ENCODE data around the gene ZNF222. TPM values are rescaled to one million over a fixed set of nuclear protein-coding genes. Genes with fewer than 3 reads are reported as not detected.

ZNF222 gene
- polyA plus RNA-seq, 1 donor = 3.3 TPM

GRCh38 chr19:44055870-44056269 lies 30.7 kb downstream of the ZNF222 start:
- DNase-seq = no peak

GRCh38 chr19:44059229-44059628 lies 34.0 kb downstream of the ZNF222 start:
- no peak for DNase-seq

- DNase-seq = no peak
Measured at GRCh38 chr19:44061038-44061437, 35.9 kb downstream of the ZNF222 start.

- DNase-seq = no peak
Measured at GRCh38 chr19:44066305-44066704, 41.1 kb downstream of the ZNF222 start.

- no peak for DNase-seq
Measured at GRCh38 chr19:44069415-44069814, 44.2 kb downstream of the ZNF222 start.

- peak; percentile 94 for DNase-seq
Measured at GRCh38 chr19:44071824-44072542, 46.8 kb downstream of the ZNF222 start, which contains the start of gene ZNF284. Gene ZNF284, plus strand, starts transcription at chr19:44072159. Its CDS starts 4,231 bp downstream, at chr19:44076390.

- peak; percentile 2 for DNase-seq
Measured at GRCh38 chr19:44072543-44073401, 47.6 kb downstream of the ZNF222 start.

- no peak for DNase-seq
Measured at GRCh38 chr19:44076325-44076724, 51.1 kb downstream of the ZNF222 start.

Other genes with a start within 250 kb of the ZNF222 start
- 1.1 TPM for gene KCNN4, start 244.4 kb upstream of the ZNF222 start, polyA plus RNA-seq (ENCODE audit: insufficient read length)
- 0.52 TPM for gene LYPD5, start 222.9 kb upstream of the ZNF222 start, polyA plus RNA-seq (ENCODE audit: insufficient read length)
- 8.3 TPM for gene ZNF283, start 198.1 kb upstream of the ZNF222 start, polyA plus RNA-seq (ENCODE audit: insufficient read length)
- 8.6 TPM for gene ZNF404, start 141.4 kb upstream of the ZNF222 start, polyA plus RNA-seq (ENCODE audit: insufficient read length)
- gene ZNF45, start 90.1 kb upstream of the ZNF222 start, polyA plus RNA-seq (ENCODE audit: insufficient read length) = 15.3 TPM
- 3.0 TPM for gene ZNF221, start 74.2 kb upstream of the ZNF222 start, polyA plus RNA-seq (ENCODE audit: insufficient read length)
- 7.2 TPM for gene ZNF155, start 41.2 kb upstream of the ZNF222 start, polyA plus RNA-seq (ENCODE audit: insufficient read length)
- gene ZNF230, start 22.4 kb upstream of the ZNF222 start, polyA plus RNA-seq (ENCODE audit: insufficient read length) = 2.1 TPM
- 3.5 TPM for gene ZNF223, start 26.7 kb downstream of the ZNF222 start, polyA plus RNA-seq (ENCODE audit: insufficient read length)
- gene ZNF284, start 46.8 kb downstream of the ZNF222 start, polyA plus RNA-seq (ENCODE audit: insufficient read length) = 2.9 TPM
- gene ZNF224, start 69.0 kb downstream of the ZNF222 start, polyA plus RNA-seq (ENCODE audit: insufficient read length) = 15.3 TPM
- 4.5 TPM for gene ZNF225, start 88.0 kb downstream of the ZNF222 start, polyA plus RNA-seq (ENCODE audit: insufficient read length)
- 9.6 TPM for gene ZNF234, start 116.2 kb downstream of the ZNF222 start, polyA plus RNA-seq (ENCODE audit: insufficient read length)
- gene ZNF226, start 139.7 kb downstream of the ZNF222 start, polyA plus RNA-seq (ENCODE audit: insufficient read length) = 13.0 TPM
- 11.9 TPM for gene ZNF227, start 187.2 kb downstream of the ZNF222 start, polyA plus RNA-seq (ENCODE audit: insufficient read length)
- 3.1 TPM for gene ZNF233, start 234.5 kb downstream of the ZNF222 start, polyA plus RNA-seq (ENCODE audit: insufficient read length)